Measurements from ENCODE around the gene LPCAT2. TPM values are rescaled to one million over a fixed set of nuclear protein-coding genes. Genes with fewer than 3 reads are reported as not detected.

LPCAT2 gene
- total and polyA plus RNA-seq, 2 experiments from 2014 or later: 7.8 to 23.8 TPM

- H3K27me3 ChIP-seq (ENCODE audit: insufficient read depth): no peaks in the 10 kb centered on the region
- Mint-ChIP-seq H3K36me3 (ENCODE audit: low read depth) (no peaks in the 10 kb centered on the region), H3K4me1 (peaks cover 8% of the 10 kb centered on the region), H3K9me3 (no peaks in the 10 kb centered on the region), H3K4me3 (no peak overlapping the region), H3K27me3 (ENCODE audit: insufficient read depth, low read depth, poor library complexity) (no peaks in the 10 kb centered on the region), H3K27ac (no peak overlapping the region)
- no peak overlapping the region for H3K4me3 ChIP-seq
- H3K9me2 ChIP-seq (ENCODE audit: insufficient read depth): no peaks in the 10 kb centered on the region
- H3K79me2 ChIP-seq (replicated peaks; ENCODE audit: insufficient read depth): no peaks in the 10 kb centered on the region
- TF ChIP-seq, protein P1, sequence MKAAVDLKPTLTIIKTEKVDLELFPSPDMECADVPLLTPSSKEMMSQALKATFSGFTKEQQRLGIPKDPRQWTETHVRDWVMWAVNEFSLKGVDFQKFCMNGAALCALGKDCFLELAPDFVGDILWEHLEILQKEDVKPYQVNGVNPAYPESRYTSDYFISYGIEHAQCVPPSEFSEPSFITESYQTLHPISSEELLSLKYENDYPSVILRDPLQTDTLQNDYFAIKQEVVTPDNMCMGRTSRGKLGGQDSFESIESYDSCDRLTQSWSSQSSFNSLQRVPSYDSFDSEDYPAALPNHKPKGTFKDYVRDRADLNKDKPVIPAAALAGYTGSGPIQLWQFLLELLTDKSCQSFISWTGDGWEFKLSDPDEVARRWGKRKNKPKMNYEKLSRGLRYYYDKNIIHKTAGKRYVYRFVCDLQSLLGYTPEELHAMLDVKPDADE (IDR thresholded peaks at IDR 0.05): no peak
- TF ChIP-seq, protein P2, sequence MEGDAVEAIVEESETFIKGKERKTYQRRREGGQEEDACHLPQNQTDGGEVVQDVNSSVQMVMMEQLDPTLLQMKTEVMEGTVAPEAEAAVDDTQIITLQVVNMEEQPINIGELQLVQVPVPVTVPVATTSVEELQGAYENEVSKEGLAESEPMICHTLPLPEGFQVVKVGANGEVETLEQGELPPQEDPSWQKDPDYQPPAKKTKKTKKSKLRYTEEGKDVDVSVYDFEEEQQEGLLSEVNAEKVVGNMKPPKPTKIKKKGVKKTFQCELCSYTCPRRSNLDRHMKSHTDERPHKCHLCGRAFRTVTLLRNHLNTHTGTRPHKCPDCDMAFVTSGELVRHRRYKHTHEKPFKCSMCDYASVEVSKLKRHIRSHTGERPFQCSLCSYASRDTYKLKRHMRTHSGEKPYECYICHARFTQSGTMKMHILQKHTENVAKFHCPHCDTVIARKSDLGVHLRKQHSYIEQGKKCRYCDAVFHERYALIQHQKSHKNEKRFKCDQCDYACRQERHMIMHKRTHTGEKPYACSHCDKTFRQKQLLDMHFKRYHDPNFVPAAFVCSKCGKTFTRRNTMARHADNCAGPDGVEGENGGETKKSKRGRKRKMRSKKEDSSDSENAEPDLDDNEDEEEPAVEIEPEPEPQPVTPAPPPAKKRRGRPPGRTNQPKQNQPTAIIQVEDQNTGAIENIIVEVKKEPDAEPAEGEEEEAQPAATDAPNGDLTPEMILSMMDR (conservative IDR thresholded peaks at IDR 0.05; ENCODE audit: low read depth in 2 of 2): no peak
- TF ChIP-seq ZNF114 (CRISPR knock-in tag; IDR thresholded peaks at IDR 0.05) (no peak), ZNF331 (CRISPR knock-in tag; IDR thresholded peaks at IDR 0.05; ENCODE audit: low read depth) (no peak), CREB1 (CRISPR knock-in tag; IDR thresholded peaks at IDR 0.05; ENCODE audit: low read depth) (no peak), EZH2phosphoT487 (IDR thresholded peaks at IDR 0.05; ENCODE audit: unreplicated experiment) (no peak), NANOG (IDR thresholded peaks at IDR 0.05; ENCODE audit: borderline replicate concordance) (no peak), STAT1 (IDR thresholded peaks at IDR 0.05; ENCODE audit: unreplicated experiment) (no peak), POLR2AphosphoS5 (IDR thresholded peaks at IDR 0.05; ENCODE audit: low read depth) (no peak), JUNB (IDR thresholded peaks at IDR 0.05; ENCODE audit: unreplicated experiment) (no peak), EZH2 (IDR thresholded peaks at IDR 0.05; ENCODE audit: low read depth, unreplicated experiment) (no peak)
- TF ChIP-seq, protein P3, sequence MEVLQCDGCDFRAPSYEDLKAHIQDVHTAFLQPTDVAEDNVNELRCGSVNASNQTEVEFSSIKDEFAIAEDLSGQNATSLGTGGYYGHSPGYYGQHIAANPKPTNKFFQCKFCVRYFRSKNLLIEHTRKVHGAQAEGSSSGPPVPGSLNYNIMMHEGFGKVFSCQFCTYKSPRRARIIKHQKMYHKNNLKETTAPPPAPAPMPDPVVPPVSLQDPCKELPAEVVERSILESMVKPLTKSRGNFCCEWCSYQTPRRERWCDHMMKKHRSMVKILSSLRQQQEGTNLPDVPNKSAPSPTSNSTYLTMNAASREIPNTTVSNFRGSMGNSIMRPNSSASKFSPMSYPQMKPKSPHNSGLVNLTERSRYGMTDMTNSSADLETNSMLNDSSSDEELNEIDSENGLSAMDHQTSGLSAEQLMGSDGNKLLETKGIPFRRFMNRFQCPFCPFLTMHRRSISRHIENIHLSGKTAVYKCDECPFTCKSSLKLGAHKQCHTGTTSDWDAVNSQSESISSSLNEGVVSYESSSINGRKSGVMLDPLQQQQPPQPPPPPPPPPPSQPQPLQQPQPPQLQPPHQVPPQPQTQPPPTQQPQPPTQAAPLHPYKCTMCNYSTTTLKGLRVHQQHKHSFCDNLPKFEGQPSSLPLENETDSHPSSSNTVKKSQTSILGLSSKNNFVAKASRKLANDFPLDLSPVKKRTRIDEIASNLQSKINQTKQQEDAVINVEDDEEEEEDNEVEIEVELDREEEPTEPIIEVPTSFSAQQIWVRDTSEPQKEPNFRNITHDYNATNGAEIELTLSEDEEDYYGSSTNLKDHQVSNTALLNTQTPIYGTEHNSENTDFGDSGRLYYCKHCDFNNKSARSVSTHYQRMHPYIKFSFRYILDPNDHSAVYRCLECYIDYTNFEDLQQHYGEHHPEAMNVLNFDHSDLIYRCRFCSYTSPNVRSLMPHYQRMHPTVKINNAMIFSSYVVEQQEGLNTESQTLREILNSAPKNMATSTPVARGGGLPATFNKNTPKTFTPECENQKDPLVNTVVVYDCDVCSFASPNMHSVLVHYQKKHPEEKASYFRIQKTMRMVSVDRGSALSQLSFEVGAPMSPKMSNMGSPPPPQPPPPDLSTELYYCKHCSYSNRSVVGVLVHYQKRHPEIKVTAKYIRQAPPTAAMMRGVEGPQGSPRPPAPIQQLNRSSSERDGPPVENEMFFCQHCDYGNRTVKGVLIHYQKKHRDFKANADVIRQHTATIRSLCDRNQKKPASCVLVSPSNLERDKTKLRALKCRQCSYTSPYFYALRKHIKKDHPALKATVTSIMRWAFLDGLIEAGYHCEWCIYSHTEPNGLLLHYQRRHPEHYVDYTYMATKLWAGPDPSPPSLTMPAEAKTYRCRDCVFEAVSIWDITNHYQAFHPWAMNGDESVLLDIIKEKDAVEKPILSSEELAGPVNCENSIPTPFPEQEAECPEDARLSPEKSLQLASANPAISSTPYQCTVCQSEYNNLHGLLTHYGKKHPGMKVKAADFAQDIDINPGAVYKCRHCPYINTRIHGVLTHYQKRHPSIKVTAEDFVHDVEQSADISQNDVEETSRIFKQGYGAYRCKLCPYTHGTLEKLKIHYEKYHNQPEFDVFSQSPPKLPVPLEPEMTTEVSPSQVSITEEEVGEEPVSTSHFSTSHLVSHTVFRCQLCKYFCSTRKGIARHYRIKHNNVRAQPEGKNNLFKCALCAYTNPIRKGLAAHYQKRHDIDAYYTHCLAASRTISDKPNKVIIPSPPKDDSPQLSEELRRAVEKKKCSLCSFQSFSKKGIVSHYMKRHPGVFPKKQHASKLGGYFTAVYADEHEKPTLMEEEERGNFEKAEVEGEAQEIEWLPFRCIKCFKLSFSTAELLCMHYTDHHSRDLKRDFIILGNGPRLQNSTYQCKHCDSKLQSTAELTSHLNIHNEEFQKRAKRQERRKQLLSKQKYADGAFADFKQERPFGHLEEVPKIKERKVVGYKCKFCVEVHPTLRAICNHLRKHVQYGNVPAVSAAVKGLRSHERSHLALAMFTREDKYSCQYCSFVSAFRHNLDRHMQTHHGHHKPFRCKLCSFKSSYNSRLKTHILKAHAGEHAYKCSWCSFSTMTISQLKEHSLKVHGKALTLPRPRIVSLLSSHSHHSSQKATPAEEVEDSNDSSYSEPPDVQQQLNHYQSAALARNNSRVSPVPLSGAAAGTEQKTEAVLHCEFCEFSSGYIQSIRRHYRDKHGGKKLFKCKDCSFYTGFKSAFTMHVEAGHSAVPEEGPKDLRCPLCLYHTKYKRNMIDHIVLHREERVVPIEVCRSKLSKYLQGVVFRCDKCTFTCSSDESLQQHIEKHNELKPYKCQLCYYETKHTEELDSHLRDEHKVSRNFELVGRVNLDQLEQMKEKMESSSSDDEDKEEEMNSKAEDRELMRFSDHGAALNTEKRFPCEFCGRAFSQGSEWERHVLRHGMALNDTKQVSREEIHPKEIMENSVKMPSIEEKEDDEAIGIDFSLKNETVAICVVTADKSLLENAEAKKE (CRISPR knock-in tag; IDR thresholded peaks at IDR 0.05): no peak
- TF ChIP-seq, protein P4, sequence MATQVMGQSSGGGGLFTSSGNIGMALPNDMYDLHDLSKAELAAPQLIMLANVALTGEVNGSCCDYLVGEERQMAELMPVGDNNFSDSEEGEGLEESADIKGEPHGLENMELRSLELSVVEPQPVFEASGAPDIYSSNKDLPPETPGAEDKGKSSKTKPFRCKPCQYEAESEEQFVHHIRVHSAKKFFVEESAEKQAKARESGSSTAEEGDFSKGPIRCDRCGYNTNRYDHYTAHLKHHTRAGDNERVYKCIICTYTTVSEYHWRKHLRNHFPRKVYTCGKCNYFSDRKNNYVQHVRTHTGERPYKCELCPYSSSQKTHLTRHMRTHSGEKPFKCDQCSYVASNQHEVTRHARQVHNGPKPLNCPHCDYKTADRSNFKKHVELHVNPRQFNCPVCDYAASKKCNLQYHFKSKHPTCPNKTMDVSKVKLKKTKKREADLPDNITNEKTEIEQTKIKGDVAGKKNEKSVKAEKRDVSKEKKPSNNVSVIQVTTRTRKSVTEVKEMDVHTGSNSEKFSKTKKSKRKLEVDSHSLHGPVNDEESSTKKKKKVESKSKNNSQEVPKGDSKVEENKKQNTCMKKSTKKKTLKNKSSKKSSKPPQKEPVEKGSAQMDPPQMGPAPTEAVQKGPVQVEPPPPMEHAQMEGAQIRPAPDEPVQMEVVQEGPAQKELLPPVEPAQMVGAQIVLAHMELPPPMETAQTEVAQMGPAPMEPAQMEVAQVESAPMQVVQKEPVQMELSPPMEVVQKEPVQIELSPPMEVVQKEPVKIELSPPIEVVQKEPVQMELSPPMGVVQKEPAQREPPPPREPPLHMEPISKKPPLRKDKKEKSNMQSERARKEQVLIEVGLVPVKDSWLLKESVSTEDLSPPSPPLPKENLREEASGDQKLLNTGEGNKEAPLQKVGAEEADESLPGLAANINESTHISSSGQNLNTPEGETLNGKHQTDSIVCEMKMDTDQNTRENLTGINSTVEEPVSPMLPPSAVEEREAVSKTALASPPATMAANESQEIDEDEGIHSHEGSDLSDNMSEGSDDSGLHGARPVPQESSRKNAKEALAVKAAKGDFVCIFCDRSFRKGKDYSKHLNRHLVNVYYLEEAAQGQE (IDR thresholded peaks at IDR 0.05; ENCODE audit: unreplicated experiment): no peak
- no peaks in the 10 kb centered on the region for H4K20me1 ChIP-seq (replicated peaks; ENCODE audit: insufficient read depth)
- no peaks in the 10 kb centered on the region for H3K36me3 ChIP-seq (ENCODE audit: insufficient read depth)
- no peak overlapping the region for H3K4me2 ChIP-seq
- no peaks in the 10 kb centered on the region for H3K4me1 ChIP-seq (ENCODE audit: insufficient read depth)
- no peaks in the 10 kb centered on the region for H3F3A ChIP-seq (replicated peaks; ENCODE audit: low read depth)
- no peak for DNase-seq (ENCODE audit: low spot score)
- H3K27ac ChIP-seq (ENCODE audit: low read depth): no peak overlapping the region
- ATAC-seq: no peak
- H2AFZ ChIP-seq: no peak overlapping the region
Observed at GRCh38 chr16:55527885-55528284, 19.0 kb downstream of the LPCAT2 start.
